Activated CD4-positive, alpha-beta T cell treated with anti-CD3 and anti-CD28 coated beads, Interleukin-2, amount 50 U/mL, for 24 hours (primary cell): ENCODE results near the gene PANK4.
A peak's percentile ranks its signal among the peaks of the same experiment; 100 is the strongest.

Experiments
- DNase-seq, 2 donors: peaks; one replicate each; pipeline ENCODE4 v3.0.0-alpha.2; 2020; ENCODE audit warnings: low read depth in 1 of 2, low spot score in 1 of 2

Gene PANK4

DNA sequence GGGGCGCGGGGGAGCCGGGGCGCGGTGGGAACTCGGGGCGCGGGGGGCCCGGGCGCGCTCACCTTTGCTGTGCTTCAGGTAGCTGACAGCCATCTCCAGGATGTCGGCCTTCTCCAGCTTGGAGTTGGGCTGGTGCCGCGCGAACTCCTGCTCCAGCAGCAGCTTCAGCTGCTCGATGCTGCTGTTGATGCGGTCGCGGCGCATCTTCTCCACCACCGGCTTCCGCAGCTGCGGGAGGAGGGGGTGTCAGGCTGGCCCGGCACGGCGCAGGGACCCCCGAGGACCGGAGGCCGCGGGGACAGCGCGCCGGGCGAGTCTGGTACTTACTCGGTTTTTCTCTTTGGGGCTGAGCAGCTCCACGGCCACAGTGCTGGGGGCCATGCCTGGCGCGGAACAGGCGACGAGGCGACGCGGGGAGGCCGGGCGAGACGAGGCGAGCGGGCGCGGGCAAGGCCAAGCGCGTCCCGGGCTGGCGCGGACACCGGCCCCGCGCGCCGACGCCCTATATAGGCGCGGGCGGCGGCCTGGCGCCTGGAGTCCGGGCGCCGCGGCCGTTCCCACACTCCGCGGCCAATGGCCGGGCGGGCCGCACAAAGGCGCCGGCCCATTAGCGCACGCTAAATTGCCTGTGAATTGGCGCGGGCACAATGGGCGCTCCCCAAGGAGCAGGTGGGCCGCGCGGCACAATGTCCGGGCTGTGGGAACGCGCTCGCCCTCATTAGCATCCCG is 3.6 kb upstream of the PANK4 start, which contains the start of gene HES5:
TSS of gene HES5 (minus strand) at position 480 of the 729 bp plus-strand sequence. CDS start at position 381, 99 bp downstream.
- DNase-seq: no peak

DNA sequence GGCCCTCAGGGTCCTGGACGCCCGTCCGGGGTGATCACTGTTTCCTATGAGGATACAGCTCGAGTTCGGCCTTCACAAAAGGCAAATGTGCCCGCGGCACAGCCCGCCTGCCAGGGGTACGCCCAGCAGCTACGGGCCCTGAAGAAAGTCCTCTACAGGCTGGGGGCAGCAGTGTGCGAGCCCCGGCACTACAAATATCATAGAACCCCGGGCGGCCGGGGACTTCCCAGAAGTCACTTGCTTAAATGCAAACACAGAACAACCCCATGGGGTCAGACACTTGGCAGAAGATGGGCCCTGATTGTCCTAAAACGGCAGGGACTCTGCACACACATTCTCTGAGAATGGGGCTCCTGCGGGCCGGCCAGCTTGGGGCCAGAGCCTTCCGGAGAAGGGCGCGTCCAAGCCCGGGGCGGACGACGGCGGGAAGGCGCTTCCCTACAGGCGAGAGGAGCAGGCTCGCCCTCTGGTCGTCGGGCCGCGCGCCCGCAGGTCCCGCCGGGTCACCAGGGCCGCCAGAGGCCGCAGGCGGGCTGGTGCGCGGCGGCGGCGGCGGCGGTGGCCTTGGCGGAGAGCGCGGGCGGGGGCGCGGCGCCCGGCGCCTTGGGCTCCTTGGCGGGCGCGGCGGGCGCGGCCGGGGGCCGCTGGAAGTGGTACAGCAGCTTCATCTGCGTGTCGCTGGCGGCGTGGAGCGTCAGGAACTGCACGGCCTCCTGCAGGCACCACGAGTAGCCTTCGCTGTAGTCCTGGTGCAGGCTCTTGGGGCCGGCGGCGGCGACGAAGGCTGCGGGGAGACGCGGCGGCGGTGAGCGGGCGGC is 2.8 kb upstream of the PANK4 start:
- DNase-seq: no peak

DNA sequence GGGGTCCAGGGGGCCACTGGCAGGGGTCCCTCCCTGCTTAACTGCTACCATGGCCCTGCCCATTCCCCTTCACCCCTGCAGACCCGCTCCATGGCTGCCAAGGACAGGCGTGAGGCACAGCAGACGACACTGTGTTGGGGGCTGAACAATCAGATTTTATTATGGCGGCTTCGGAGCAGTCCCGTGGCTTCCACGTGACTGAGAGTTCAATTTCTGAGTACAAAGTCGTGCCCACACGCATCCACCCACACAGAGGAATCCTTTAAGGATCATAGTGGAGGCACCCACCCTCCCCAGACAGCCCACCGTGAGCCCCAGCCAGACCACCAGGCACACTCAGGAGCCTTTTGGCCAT is 2.2 kb upstream of the PANK4 start:
- DNase-seq: no peak

DNA sequence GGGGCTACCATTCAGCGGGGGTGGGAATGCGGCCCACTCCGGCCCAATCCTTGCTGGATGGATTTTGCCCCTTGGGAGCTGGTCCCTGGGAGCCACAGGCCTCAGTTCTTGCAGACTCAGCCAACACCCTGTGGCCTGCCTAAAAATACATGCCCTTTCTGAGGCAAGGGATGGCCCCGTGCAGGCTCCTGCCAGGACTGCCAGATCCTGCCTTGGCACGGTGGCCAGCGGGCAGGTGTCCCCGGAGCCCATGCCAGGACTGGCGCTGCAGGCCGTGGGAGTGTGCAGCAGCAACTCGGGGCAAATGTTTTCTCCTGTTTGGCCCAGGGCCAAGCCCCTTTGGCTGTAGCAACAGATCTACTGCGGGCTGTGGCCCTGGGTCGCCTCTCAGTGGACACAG is 1.6 kb upstream of the PANK4 start:
- DNase-seq: no peak

DNA sequence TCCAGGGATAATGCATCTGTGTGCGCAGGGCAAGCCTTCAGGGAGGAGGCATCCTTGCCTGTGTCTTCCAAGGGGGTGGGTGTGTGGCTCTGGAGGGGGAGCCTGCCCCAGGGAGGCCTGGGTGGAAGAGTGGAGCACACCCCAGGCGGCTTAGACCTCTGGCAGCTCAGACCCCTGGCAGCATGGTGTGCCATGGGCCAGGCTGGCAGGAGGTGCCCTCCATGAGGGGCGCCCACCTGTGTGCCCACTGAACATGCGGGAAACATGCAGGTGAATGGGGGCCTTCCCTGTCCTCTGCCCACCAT is 1.1 kb upstream of the PANK4 start:
- DNase-seq: no peak

DNA sequence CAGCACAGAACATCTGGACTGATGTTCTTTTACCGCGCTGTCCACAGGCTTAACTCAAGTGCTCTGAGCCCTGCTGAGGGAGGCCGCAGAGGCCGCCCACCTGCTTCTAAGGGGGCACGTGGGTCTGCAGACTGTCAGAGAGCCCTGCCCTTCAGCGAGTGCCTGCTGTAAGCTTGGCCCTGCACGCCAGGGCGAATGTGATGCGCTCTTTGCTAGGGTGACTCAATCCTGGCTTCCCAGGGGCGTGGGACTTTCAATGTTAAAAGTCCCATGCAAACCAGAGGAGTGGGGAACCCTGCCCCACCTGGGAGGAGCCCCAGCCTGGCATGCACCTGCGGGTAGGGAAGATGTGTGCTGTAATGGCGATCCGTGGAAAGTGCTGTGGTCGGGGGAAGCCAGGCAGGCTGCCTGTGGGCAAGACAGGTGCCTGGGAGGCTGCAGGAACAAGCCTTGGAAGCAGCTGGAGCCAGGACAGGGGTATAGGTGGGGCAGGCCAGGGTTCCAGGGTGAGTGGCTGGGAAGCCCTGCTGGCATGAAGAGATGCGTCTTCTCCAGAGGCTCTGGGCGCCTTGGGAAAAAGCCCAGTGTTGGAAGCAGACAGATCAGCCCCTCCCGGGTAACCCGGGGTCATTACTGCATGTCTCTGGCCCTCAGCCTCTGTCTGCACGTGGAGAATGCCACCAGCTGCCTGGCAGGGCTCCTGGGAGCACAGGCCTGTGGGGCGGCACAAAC is 594 bp upstream of the PANK4 start:
- DNase-seq: peak; percentile 39 to 40

DNA sequence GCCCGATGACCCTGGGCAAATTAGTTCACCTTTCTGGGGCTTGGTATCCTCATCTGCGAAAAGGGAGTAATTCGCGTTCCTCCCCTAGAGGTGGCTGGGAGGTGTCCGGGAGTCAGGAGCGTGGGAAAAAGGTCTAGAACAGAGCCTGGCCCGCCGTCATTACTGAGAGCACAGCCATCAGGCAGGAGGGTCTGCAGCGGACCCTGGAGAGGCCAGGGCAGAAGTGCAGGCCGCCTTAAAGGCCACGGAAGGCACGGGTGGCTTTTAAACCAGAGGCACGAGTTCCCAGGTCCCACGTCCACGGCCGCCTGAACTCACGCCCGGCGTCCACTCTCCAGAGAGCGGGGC is 850 bp downstream of the PANK4 start:
- no peak for DNase-seq

DNA sequence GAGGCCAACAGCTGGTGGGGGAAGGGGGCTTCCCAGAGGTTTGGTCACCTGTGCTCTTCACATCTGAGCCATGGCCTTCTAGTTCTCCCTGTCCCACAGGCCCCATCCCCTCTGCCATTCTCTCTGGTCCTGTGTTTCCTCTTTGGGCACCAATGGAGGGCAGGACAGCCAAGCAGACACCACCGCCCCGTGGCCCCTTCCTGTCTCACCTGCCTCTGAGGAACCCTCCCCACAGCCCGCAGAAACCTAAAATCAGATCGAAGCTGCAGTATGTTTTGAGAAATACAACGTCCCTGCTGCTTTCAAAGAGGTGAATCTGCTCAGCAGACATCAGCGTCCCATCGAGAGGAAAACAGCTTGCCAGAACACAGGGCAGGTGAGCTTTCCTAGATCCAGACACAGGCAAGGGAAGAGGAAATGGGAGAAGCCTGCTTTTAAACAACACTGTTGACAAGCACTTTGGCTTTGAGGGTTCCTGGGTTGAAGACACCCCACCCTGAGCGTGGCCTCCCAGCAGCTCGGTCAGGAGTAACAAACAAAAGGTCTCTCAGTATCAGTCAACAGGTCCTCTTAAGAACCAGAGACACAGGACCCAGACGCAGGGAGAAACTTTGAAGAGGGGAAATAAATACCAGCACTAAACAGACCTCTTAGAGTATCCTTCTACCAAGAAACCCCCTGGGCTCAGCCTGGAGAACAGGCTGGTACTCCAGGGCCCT is 2.3 kb downstream of the PANK4 start:
- no peak for DNase-seq

DNA sequence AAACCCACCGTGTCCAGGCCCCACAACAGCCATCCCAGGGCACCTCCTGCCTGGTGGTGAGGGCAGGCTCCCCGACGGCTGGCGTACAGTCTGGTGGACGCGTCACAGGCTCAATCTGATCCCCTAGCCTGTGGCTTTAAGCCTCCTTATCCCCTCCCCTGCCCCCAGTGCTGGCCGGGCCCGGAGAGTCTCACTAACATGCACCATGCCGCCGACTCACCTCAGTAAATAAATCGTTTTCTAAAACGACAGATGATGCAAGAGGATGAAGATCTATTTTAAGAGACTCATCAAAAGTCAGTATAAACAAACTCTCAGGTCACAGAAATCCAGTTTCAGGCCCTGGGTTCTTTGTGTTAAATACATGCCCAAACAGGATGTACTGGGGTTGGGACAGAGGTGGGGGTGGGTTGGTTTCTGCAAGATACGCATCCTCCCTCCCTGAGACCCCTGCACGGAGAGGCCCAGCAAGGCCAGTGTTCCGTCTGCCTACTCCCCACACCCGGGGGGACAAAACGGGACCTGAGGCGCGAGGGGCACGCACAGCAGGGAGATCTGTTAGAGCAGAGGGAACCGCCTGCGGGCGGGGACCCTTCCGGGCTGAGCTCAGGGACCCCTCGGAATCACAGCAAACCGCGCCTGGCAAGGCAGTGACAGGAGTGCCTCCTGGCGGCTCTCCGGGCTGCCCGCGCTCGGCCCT is 3.1 kb downstream of the PANK4 start:
- DNase-seq: no peak

DNA sequence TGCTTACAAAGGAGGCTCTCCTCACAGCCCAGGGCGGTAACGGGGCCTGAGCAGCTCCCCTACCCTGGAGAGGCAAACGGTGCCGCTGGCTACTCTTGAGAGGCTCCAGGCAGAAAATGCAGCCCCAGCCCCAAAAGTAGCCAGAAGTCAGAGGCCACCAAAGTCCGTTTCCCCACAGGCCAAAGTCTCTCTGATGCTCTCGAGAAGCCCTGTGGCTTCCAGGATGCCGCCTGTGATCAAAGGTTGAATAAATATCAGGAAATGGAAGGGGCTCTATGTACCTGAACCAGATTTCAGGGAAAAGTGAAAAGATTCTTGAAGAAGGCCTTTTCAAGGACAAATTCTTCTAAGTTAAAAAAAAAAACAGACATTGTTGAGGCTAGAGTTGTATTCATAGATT is 4.2 kb downstream of the PANK4 start:
- DNase-seq: no peak

DNA sequence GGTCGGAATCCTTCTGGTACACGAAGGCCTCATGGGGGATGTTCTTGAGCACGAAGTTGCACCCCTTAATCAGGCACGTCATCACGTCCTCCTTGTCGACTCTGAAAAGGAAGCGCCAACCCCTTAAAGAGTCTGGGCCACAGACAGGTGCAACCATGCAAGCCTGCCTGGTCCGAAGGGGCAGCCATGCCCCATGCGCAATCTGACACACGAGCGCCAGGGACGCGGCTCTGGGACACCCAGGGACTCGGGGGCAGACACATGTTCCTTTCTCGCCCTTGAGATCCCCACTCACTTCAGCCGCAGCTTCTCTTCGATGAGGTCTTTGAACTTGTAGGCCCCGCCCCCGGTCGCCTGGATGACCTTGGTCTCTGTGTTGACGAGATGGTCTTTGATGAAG is 5.6 kb downstream of the PANK4 start:
- DNase-seq: no peak

DNA sequence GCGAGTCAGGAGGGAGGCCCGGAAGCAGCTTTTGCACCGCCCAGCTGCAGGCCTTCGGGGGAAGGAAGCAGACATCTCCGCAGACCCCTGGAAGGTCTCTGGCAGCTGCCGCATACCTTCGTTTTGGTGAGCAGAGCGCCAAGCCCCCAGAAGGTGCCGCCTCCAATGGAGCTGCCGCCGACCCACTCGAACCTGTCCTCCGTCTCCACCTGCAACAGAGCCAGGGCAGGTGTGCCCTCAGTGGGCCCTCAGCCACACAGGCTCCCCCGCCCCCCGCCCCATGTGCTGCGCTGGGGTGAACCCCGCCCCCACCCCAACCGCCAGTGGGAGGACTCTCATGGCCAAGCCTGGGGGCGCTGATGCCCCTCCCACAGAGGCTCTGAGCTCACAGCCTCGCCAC is 6.2 kb downstream of the PANK4 start:
- DNase-seq: no peak

DNA sequence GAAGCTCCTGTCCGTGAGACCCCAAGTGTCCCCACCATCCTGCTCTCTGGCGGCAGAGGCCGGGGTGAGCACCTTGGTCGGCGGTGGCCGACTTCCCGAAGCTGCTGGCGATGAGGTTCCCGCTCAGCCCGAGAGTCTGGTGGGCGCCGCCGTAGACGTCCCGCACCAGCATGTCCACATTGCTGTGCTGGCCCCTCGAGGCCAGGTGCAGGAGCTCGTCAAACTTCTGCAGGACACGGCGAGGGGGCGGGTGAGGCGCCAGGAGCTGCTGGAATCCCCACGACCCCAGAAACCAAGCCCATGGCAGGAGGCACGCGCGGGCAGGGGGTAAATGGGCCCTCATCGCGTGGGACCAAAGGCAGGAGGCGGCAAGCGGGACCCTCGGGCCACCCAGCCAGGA is 6.7 kb downstream of the PANK4 start:
- no peak for DNase-seq

DNA sequence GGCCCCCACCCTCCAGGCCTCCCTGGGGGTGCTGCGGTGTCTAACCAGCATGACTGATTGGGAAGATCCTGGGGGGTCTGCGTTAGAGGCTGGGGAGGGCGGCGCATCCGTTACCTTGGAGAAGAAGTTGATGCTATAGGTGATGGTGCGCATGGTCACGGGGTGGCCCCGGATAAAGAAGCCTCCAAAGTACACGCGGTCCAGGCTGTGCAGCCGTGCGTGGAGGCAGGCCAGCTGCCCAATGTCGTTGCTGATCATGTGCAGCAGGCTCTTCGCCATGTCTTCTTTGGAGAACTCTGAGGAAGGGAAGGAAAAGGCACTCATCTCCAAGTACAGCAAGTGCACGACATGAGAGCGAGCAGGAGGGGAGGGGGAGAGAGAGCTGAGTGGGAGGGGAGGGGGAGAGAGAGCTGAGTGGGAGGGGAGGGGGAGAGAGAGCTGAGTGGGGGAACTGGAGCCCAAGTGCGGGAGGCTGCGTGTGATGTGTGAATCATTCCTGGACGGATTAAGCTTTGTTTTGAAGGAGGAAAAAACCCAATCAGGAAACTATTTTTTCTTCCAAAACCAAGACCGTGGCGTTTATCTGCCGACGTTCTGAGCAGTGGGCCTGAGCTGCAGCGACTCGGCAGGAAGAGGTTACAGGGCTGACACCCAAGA is 7.2 kb downstream of the PANK4 start:
- no peak for DNase-seq

DNA sequence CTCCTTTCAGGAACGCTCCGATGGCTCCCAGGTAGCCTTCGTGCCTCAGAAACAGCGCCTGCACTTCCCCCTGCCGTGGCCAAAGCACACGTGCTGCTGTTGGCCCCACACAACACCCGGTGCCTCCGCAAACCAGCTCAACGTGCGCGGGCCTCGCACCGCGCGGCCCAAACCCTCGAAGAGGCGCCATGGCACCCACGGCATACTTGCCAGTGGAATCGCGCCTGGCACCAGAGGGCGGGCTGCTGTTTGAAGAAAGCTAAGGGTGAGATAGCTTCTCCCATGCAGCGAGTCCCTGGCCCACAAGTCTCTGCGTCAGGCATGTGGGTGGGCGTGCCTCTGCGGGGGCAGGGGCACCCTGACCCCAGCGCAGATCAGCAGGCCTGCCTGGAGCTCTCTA is 7.9 kb downstream of the PANK4 start:
- DNase-seq: no peak

DNA sequence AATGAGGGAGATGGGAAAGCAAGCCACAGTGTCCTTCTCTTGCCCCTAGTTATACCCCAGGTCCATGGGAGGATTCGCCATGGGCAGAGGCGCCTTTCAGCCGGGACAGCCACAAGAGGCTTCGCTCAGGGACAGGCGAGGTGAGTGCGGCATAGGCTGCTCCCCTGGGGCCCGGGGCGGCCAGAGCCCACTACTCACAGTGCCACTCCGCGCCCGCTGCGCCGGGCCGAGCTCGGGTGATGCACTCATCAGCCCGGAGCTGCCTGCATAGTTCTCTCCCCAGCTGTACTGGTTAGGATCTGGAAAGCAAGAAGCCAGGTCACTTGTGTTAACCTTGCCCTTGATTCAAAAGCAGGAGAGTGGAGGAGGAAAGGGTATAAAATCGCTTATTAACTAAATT is 8.4 kb downstream of the PANK4 start:
- no peak for DNase-seq

DNA sequence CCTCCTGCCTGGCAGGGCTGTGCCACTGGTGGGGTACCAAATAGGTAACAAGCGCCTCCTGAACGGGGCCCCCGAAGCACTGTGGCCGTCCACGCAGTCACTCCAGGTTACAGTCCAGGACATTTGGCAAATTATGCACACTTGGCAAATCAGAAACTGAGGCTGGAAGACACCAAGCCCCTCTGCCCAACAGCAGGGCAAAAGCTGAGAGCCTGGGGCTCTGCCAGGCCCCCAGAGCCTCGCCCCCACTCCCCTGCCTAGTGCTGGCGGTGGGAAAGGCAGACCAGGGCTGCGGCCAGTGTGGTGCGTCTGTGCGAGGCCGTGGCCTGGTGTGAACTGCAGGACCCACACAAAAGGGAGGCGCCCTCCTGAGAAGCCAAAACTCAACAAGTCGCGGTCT is 9.4 kb downstream of the PANK4 start:
- DNase-seq: no peak

DNA sequence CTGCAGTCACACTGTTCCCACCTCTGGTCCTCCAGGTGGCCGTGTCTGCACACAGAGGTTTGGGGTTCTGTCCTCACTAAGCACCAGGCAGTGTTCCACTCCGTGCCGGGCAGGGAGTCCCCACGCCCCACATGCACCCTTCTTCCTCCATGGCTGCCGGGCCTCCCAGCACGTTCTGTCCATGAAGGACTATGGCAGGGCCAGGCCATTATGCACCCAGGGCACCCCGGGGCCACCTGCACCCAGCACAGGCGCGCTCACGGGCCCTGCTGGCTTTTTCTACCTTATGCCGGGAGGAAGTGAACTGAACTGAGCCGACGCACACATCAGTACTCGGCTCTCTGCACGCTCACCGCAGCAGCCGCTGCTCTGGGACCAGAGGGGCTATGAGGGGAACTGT is 10.3 kb downstream of the PANK4 start:
- DNase-seq: no peak

DNA sequence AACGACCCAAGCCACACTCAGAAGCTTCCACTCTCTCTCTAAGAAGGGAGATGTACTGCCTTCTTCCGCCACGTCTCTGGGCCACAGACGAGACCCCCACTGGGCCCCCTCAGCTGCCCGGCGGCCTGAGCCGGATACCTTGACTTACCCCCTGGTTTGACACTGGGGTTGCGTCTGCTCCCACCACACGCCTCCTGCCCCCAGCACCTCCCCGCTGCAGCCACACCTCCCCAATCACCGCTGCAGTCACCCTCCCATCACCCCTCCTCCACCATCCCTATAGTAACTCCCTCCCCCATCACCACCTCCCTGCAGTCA is 10.7 kb downstream of the PANK4 start:
- DNase-seq: no peak

DNA sequence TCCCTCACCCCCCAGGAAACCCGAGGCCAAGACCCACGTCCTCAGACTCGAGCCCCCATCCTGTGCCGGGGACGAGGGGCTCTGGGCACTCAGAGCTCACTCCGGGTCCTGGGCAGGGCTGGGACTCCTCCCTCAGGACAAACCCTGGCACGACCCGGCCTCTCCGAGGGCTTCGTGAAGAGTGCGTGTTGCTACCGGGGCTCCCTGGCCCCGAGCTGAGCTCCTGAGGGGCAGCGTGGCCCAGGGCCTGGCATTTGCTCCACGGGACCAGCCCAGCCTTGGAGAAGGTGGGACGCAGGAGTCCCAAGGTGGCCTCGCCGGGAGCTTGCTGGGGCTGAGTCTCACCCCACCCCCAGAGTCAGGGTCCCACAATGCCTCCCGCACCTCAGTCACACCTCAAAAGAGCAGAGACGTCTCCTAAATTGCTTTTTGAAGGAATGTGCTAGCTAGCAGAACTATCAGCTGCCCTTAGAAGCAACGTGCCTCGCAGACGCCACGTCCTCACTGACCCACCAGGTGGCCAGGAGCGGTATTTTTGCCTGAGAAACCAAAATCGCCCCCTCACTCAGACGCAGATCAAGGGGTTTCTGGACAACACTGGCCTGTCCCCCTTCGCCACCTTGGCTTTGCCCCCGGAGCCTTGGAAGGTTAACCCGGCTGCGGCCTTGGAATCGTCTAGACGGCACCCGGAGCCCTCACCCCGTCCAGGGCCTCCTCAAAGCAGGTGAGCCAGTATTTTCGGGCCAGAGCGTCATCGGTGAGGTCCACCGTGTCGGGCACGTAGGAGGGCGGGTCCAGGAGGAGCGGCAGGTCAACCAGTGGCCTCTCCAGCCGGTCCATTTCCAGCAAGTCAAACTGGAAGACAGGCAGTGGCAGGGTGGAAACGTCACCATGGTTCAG is 11.3 kb downstream of the PANK4 start:
- DNase-seq: no peak
